Activated CD4-positive, alpha-beta T cell treated with anti-CD3 and anti-CD28 coated beads, Interleukin-2, amount 10 ng/mL, durations not matched to agents 7 days and 5 days (primary cell): Measurements from ENCODE around the gene SYNE1. TPM values are rescaled to one million over a fixed set of nuclear protein-coding genes. Genes with fewer than 3 reads are reported as not detected.

ENCODE experiments used
- CTCF ChIA-PET: fragments of 350-600 bp; sonication (Branson Sonifier 250); formaldehyde crosslinking; loops from one replicate; lab custom pipeline; 2021; ENCODE audit warnings: antibody characterized with exemption; lab: Charles Lee
- POLR2A ChIA-PET: fragments of 350-600 bp; sonication (Branson Sonifier 250); formaldehyde crosslinking; loops from one replicate; lab custom pipeline; 2021; ENCODE audit warnings: antibody characterized with exemption; lab: Charles Lee
- DNase-seq: peaks from one replicate; pipeline ENCODE4 v3.0.0-alpha.2; 2020
- H3K27ac Mint-ChIP-seq: one replicate; pipeline ENCODE4 v1.8.0; 2021; ENCODE audit warnings: mild to moderate bottlenecking, moderate library complexity, mixed read lengths
- H3K27me3 Mint-ChIP-seq: one replicate; pipeline ENCODE4 v1.8.0; 2021; ENCODE audit warnings: mixed read lengths
- H3K36me3 Mint-ChIP-seq: one replicate; pipeline ENCODE4 v1.8.0; 2021; ENCODE audit warnings: low read depth, mixed read lengths
- H3K4me1 Mint-ChIP-seq: one replicate; pipeline ENCODE4 v1.8.0; 2021; ENCODE audit warnings: mixed read lengths
- H3K4me3 Mint-ChIP-seq: one replicate; pipeline ENCODE4 v1.8.0; 2021; ENCODE audit warnings: mild to moderate bottlenecking, moderate library complexity, mixed read lengths
- H3K9me3 Mint-ChIP-seq: one replicate; pipeline ENCODE4 v1.8.0; 2021; ENCODE audit warnings: mixed read lengths
- total RNA-seq, 2 experiments: library from RNA; stranded (reverse); gene quantifications; one replicate each; pipeline ENCODE4 v1.2.3, GENCODE V29; 2021

Gene SYNE1
- total RNA-seq, 2 experiments from 2014 or later, result 98.4 to 99.3 TPM

DNA sequence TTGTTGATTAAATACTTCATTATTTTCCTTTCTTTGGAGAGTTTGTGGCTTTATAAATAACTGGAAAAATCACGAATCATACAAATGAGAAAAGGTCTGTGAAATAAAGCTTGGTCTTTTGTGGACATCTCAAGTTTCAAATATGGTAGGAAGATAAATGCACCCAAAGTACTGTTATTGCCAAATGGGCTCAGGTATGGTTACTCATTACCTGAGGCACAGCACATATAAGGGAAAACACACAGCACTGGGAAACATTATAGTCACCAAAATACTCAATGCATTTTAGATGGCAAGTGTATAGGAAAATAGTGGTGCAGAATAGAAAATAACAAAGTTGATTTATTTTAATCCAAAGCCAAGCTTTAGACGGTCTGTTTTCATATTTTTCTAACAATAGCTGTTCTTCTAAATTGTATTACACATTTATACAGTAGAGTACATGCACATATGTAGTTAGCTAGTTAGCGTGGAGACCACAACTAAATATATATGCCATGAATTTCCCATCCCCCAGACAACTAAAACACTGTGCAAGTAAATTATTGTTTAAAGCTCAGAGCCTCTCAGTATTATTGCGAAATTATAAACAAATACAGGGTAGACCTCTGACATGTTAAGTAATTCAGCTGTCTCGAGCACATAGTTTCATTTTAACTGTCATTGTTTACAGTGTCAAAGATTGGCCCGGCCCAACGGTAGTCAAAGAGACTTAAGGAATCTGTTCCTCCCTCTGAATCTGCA, 336.0 kb downstream of the SYNE1 start:
- Mint-ChIP-seq H3K27ac (peak overlapping the region; percentile 99), H3K27me3 (no peaks in the 10 kb centered on the region), H3K4me1 (peaks cover 33% of the 10 kb centered on the region), H3K36me3 (peaks cover 9% of the 10 kb centered on the region), H3K9me3 (no peaks in the 10 kb centered on the region), H3K4me3 (peak overlapping the region; percentile 97)
- ChIA-PET POLR2A (interaction anchor here (1.2 kb wide), 1 partner anchor 9 kb away, joined by 3 read pairs; no protein-coding TSS in a partner anchor), CTCF (interaction anchor here (0.6 to 2.4 kb wide), 7 partner anchors 9 to 116 kb away, joined by 3 to 16 read pairs (median 4); no protein-coding TSS in a partner anchor)
- DNase-seq, result no peak

DNA sequence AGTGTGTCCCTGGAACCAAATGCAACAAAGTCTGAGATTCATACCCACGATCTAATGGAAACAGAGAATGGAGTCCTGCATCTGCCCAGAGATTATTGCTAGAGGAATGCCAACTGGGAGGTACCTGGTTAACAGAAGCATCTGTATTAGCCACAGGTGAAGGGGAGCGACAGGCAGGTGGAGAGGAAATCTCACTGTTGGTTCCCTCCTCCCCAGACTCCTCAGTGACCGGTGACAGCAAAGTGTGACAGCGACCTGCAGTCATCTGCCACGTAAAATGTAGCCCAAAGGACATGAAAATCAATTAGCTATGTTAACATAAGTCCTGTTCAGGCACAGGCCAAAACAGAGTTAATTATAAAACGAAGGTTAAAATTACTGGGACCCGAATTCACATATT, 336.6 kb downstream of the SYNE1 start:
- Mint-ChIP-seq H3K27ac (peak overlapping the region; percentile 99), H3K36me3 (peaks cover 15% of the 10 kb centered on the region), H3K4me1 (peaks cover 33% of the 10 kb centered on the region), H3K9me3 (no peaks in the 10 kb centered on the region), H3K27me3 (no peaks in the 10 kb centered on the region), H3K4me3 (peak overlapping the region; percentile 97)
- ChIA-PET POLR2A (no interaction called here), CTCF (interaction anchor here (1.0 to 2.3 kb wide), 2 partner anchors 16 to 31 kb away, joined by 4 to 16 read pairs; no protein-coding TSS in a partner anchor)
- DNase-seq, result no peak

DNA sequence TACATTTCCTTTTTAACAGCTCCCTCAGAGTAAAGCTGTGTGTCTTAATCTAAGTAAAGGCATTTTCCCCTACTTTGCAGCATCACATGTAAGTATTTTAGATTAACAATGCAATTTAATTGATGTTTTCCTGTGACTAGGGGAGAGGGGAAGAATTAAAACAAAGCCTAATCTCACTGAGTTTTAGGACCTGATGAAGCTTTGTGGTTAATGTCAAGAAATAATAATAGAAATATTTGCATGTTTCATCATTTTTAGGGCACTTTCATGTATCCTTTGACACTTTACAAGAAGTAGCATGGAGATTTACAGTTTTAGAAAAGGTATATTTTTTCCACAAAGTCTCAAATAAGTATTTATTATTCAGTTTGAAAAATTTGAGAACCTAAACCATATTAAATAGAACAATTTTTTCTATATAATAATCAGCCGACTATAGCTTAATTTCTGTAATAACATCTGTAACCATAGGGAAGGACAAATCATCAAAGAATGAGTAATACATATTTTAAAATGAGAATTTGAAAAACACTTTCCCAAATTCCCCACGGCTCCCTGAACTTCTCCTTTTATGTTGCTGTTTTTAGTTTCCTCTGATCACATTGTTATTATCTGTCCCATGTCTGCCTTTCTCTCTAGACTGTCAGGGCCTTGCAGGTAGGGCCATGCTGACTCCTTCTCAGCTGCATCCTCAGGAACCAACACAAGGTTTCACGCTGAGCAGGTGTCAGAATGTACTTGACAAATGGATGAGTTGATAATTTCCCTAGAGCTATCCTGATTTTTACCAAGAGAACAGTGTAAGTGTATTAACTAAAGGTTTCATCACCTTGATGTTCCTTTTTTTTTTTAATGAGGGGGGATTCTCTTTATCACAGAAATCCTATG, 338.1 kb downstream of the SYNE1 start:
- DNase-seq, result no peak
- no peak overlapping the region for H3K4me3 Mint-ChIP-seq
- CTCF ChIA-PET, result interaction anchor here (0.6 to 1.6 kb wide), 3 partner anchors 10 to 128 kb away, joined by 4 to 6 read pairs (median 4); no protein-coding TSS in a partner anchor
- H3K9me3 Mint-ChIP-seq, result no peaks in the 10 kb centered on the region
- no peak overlapping the region for H3K27ac Mint-ChIP-seq
- H3K4me1 Mint-ChIP-seq, result peaks cover 33% of the 10 kb centered on the region
- POLR2A ChIA-PET, result no interaction called here
- H3K27me3 Mint-ChIP-seq, result no peaks in the 10 kb centered on the region
- peaks cover 19% of the 10 kb centered on the region for H3K36me3 Mint-ChIP-seq

DNA sequence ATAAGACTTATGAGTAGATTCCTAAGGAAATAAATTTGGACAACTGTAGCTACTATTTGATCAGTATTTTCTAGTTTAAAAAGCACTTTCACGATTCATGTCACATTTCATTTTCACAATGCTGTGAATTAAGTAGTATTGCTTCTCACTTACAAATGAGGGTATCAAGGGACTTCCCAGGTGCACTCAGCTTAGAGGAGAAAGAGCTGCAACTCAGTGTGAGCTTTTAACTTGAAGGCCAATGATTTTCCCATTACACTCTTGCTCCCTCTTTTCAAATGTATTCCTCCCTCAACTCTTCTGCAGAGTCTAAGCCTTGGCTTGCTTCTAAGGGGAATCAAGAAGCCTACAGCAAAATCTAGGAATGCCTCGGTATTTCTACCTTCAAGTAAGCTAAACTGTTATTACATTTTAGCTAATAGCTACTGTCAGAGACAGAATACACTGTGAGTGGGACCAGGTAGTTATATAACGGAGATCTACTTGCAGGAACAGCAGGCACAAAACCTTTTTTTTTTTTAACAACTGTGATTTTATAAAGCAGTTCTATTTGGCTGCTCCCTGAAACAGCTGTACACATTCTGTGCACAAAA, 339.0 kb downstream of the SYNE1 start:
- Mint-ChIP-seq H3K4me1 (peaks cover 33% of the 10 kb centered on the region), H3K36me3 (peaks cover 27% of the 10 kb centered on the region), H3K27ac (no peak overlapping the region), H3K27me3 (no peaks in the 10 kb centered on the region), H3K9me3 (no peaks in the 10 kb centered on the region), H3K4me3 (no peak overlapping the region)
- DNase-seq, result no peak
- ChIA-PET POLR2A (no interaction called here), CTCF (interaction anchor here (0.9 to 1.6 kb wide), 2 partner anchors 9 to 14 kb away, joined by 4 to 6 read pairs; no protein-coding TSS in a partner anchor)

DNA sequence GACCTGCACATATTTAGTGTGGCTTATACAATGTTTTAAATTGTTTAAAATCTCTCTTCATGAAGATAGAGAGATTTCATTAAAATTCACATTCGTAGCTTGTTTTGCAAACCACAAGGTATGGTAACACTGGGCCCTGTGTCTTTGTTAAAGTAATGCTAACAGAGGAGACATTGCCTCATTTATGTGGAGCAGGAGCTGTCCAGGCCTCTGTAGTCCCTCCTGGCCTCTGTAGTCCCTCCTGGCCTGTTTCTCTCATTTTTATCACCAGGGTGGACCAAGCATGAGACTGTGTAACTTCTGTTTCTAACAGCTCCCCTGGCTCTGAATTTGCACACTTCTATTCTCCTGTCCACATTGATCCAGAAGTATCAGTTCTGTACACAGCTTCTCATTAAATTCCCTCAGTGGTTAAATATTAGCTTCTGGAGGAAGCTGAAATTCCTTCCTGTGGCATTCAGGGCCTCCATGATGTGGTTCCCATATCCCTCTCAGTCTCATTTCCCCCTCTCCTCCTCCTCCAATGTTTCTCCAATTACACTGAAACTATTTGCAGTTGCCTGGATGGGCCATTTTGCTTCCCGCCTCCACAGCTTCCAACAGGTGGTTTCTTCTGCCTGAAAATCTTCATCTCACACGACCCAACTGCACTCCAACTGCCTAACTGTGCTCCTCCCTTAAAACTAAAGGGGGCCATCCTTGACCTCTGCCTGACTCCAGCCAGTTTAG, 340.4 kb downstream of the SYNE1 start:
- peaks cover 28% of the 10 kb centered on the region for H3K4me1 Mint-ChIP-seq
- H3K9me3 Mint-ChIP-seq, result no peaks in the 10 kb centered on the region
- peak overlapping the region; percentile 19 for H3K27ac Mint-ChIP-seq
- DNase-seq, result no peak
- no peaks in the 10 kb centered on the region for H3K27me3 Mint-ChIP-seq
- H3K36me3 Mint-ChIP-seq, result peaks cover 36% of the 10 kb centered on the region
- ChIA-PET POLR2A (interaction anchor here (0.6 kb wide), 1 partner anchor 47 kb away, joined by 3 read pairs; no protein-coding TSS in a partner anchor), CTCF (interaction anchor here (1.0 kb wide), 1 partner anchor 27 kb away, joined by 3 read pairs; no protein-coding TSS in a partner anchor)
- peak overlapping the region; percentile 20 for H3K4me3 Mint-ChIP-seq

DNA sequence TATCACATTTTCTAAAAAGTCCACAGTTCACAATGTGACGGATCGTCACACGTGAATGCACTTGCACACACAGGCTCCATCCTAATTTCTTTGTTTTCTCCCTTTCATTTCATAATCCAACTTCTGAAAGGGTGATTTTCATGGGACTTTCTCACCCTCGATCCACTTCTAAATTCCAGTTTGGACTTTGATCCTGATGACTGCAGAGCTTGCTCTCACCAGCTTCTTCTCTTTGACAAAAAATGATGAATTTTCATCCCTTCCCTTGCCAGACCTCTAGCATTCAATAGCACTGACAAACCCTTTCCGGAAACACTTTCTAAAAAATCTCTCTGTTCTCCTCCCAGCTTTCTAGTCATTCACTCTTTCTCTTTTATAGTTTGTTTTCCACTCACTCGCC, 341.2 kb downstream of the SYNE1 start:
- Mint-ChIP-seq H3K4me3 (no peak overlapping the region), H3K36me3 (peaks cover 36% of the 10 kb centered on the region), H3K9me3 (no peaks in the 10 kb centered on the region), H3K27me3 (no peaks in the 10 kb centered on the region), H3K27ac (no peak overlapping the region), H3K4me1 (peaks cover 27% of the 10 kb centered on the region)
- POLR2A ChIA-PET, result no interaction called here
- CTCF ChIA-PET, result no interaction called here
- no peak for DNase-seq

DNA sequence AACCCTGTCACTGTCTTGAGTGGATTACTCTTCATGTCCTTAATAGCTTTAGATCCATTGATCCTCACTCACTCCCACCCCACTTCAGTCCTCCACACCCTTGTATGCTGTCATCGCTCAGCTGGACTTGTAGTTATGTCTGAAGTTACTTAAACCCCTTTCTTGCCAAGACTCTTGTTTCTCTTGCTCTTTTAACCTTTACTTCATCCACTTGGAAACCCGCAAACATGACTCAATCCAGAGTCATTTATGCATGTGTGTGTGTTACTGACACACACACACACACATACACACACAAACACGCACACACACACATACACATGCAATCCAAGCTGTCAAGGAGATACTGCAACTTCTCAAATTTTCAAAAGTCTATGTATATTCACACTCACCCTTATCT, 341.8 kb downstream of the SYNE1 start:
- H3K27ac Mint-ChIP-seq, result no peak overlapping the region
- POLR2A ChIA-PET, result no interaction called here

DNA sequence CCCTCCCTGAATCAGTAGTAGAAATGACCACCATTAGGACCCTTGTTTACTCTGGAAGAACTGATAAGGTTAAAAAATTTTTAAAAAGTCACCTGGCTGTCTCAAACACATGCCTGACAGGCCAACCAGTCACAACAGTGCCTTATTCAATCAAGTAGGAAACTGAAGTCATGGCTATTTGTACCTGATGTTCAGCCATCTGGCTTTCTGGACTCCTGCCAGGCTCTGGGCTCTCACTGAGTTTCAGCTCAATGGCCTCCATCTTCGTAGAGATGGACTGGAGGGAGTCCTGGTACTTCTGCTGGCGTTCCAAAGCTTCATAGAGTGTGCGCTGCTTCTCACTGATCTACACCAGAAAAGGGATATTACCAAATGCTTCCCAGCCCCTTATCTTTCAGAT, 343.8 kb downstream of the SYNE1 start:
- CTCF ChIA-PET, result interaction anchor here (3.0 kb wide), 1 partner anchor 9 kb away, joined by 14 read pairs; no protein-coding TSS in a partner anchor
- no peaks in the 10 kb centered on the region for H3K9me3 Mint-ChIP-seq
- H3K4me1 Mint-ChIP-seq, result peaks cover 9% of the 10 kb centered on the region
- H3K36me3 Mint-ChIP-seq, result peaks cover 38% of the 10 kb centered on the region
- H3K27ac Mint-ChIP-seq, result no peak overlapping the region
- POLR2A ChIA-PET, result no interaction called here
- no peak for DNase-seq
- no peaks in the 10 kb centered on the region for H3K27me3 Mint-ChIP-seq
- H3K4me3 Mint-ChIP-seq, result no peak overlapping the region

More for the DNA sequence above, 341.8 kb downstream of the SYNE1 start:
- H3K4me3 Mint-ChIP-seq, result no peak overlapping the region
- H3K9me3 Mint-ChIP-seq, result no peaks in the 10 kb centered on the region
- H3K36me3 Mint-ChIP-seq, result peaks cover 35% of the 10 kb centered on the region
- CTCF ChIA-PET, result no interaction called here
- no peak for DNase-seq
- H3K27me3 Mint-ChIP-seq, result no peaks in the 10 kb centered on the region
- H3K4me1 Mint-ChIP-seq, result peaks cover 21% of the 10 kb centered on the region

DNA sequence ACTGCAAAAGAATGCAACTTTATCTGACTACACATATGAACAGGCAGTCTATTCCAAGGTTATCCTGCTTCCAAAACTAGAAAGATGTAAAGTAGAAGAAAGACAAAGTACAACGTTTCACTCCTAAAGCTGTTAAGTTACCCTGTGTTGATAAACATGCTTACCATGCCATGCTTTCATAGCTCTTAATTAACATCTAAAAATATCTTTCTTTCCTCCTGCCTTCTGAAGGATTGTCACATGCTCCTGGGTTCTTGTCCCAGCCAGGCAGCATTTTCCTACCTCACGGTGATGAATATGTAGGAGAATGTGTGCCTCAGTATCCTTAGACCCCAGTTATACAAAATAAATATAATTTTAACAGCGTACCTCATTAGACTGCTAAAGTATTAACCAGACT, 344.6 kb downstream of the SYNE1 start:
- Mint-ChIP-seq H3K36me3 (peaks cover 41% of the 10 kb centered on the region), H3K4me3 (no peak overlapping the region), H3K9me3 (no peaks in the 10 kb centered on the region), H3K27me3 (no peaks in the 10 kb centered on the region), H3K27ac (no peak overlapping the region), H3K4me1 (peaks cover 5% of the 10 kb centered on the region)
- ChIA-PET CTCF (interaction anchor here (1.3 to 3.0 kb wide), 2 partner anchors 9 to 22 kb away, joined by 3 to 14 read pairs; no protein-coding TSS in a partner anchor), POLR2A (no interaction called here)
- no peak for DNase-seq

DNA sequence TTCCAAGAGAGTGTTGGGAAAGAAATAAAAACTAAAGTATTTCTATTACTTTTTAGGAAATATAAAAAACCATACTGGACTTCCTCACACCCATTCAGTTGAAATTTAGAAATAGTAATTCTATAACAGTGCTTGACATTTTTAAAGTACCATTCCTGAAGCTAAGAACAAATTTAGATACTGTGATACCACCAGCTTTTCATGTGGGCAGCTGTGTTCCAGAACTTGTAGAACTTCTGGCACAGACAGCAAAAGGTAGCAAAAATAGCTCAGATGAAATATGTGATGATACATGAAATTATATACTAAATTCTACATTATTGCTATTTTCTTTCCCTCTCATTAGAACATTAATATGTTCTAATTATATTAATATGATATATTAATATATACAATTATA, 346.5 kb downstream of the SYNE1 start:
- Mint-ChIP-seq H3K9me3 (no peaks in the 10 kb centered on the region), H3K4me3 (no peak overlapping the region), H3K27ac (no peak overlapping the region), H3K4me1 (no peaks in the 10 kb centered on the region), H3K36me3 (peaks cover 39% of the 10 kb centered on the region), H3K27me3 (no peaks in the 10 kb centered on the region)
- ChIA-PET POLR2A (no interaction called here), CTCF (no interaction called here)
- DNase-seq, result no peak

DNA sequence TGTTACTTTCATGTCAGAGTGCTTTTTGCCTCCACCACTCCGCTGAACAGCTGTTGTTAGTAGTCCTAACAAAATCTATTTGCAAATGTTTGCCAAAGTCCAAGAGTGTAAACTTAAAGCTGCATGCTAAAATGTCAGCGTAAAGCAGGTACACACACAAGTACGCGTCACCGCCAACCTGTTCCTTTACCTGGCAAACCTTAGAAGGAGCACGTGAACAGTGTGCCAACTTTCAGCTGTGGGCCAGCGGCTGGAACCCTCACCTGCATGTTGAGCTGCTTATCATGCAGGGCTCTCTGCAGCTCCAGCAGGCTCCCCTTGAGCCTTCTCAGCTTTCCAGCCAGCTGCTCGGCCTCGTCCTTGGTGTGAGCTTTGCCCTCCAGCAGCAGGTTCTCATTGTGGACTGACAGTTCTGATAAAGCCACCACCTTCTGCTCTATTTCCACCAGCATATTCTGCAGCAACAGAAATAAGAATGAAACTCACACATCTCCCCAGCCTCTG, 359.3 kb downstream of the SYNE1 start:
- Mint-ChIP-seq H3K36me3 (peaks cover 17% of the 10 kb centered on the region), H3K4me3 (no peak overlapping the region), H3K27me3 (no peaks in the 10 kb centered on the region), H3K9me3 (no peaks in the 10 kb centered on the region), H3K4me1 (no peaks in the 10 kb centered on the region), H3K27ac (no peak overlapping the region)
- DNase-seq, result no peak
- ChIA-PET CTCF (interaction anchor here (1.0 kb wide), 1 partner anchor 24 kb away, joined by 4 read pairs; no protein-coding TSS in a partner anchor), POLR2A (no interaction called here)
